Trophoblast cell (in vitro differentiated cells and primary cell): ENCODE results near the gene UBASH3B.

Experiments used
- DNase-seq, 2 donors: peaks; one replicate each; pipeline ENCODE4 v3.0.0-alpha.2; 2016
- H2AFZ ChIP-seq: 2 replicates; pipeline ENCODE4 v1.6.1; 2013; ENCODE audit warnings: low read length, moderate library complexity, mild to moderate bottlenecking; ENCODE audit not compliant: insufficient read depth, poor library complexity
- H2AK5ac ChIP-seq: 2 replicates; pipeline ENCODE4 v1.6.1; 2013; ENCODE audit warnings: mild to moderate bottlenecking, low read length
- H2BK120ac ChIP-seq: 2 replicates; pipeline ENCODE4 v1.6.1; 2013; ENCODE audit warnings: low read length, mild to moderate bottlenecking, moderate library complexity; ENCODE audit not compliant: insufficient read depth, poor library complexity
- H2BK12ac ChIP-seq: 2 replicates; pipeline ENCODE4 v1.6.1; 2013; ENCODE audit warnings: mild to moderate bottlenecking, low read length, moderate library complexity
- H2BK5ac ChIP-seq: 2 replicates; pipeline ENCODE4 v1.6.1; 2013; ENCODE audit warnings: low read length, low read depth, moderate library complexity, mild to moderate bottlenecking; ENCODE audit not compliant: poor library complexity
- H3K14ac ChIP-seq: 2 replicates; pipeline ENCODE4 v1.6.1; 2013; ENCODE audit warnings: mild to moderate bottlenecking, low read length
- H3K18ac ChIP-seq: 2 replicates; pipeline ENCODE4 v1.6.1; 2013; ENCODE audit warnings: mild to moderate bottlenecking, low read length
- H3K23ac ChIP-seq: 2 replicates; pipeline ENCODE4 v1.6.1; 2013; ENCODE audit warnings: low read length
- H3K27ac ChIP-seq: 2 replicates; pipeline ENCODE4 v1.5.1; 2013; ENCODE audit warnings: low read depth, mild to moderate bottlenecking, inconsistent platforms, low read length, moderate library complexity
- H3K27me3 ChIP-seq: 2 replicates; pipeline ENCODE4 v1.6.1; 2013; ENCODE audit warnings: inconsistent platforms, mild to moderate bottlenecking, low read length, moderate library complexity; ENCODE audit not compliant: insufficient read depth
- H3K36me3 ChIP-seq, 2 experiments: 1 replicate in 1 of 2; 2 replicates in 1 of 2; pipeline ENCODE4 v1.6.1; 2013; ENCODE audit warnings: low read length in 2 of 2, mild to moderate bottlenecking in 2 of 2, moderate library complexity in 1 of 2; ENCODE audit not compliant: insufficient read depth in 2 of 2, control insufficient read depth in 1 of 2
- H3K4ac ChIP-seq: 2 replicates; pipeline ENCODE4 v1.6.1; 2013; ENCODE audit warnings: low read depth, mild to moderate bottlenecking, low read length, moderate library complexity
- H3K4me1 ChIP-seq, 2 experiments: 1 replicate in 1 of 2; 2 replicates in 1 of 2; pipeline ENCODE4 v1.6.1; 2013; ENCODE audit warnings: low read length in 2 of 2, mild to moderate bottlenecking in 2 of 2, moderate library complexity in 1 of 2; ENCODE audit not compliant: insufficient read depth in 2 of 2, control insufficient read depth in 1 of 2
- H3K4me2 ChIP-seq: 2 replicates; pipeline ENCODE4 v1.6.1; 2013; ENCODE audit warnings: inconsistent platforms, mild to moderate bottlenecking, low read length, moderate library complexity
- H3K4me3 ChIP-seq: 2 replicates; pipeline ENCODE4 v1.5.1; 2013; ENCODE audit warnings: mild to moderate bottlenecking, low read depth, low read length, inconsistent platforms
- H3K79me1 ChIP-seq: one replicate; pipeline ENCODE4 v1.6.1; 2013; ENCODE audit warnings: low read length
- H3K79me2 ChIP-seq: 2 replicates; pipeline ENCODE4 v1.6.1; 2013; ENCODE audit warnings: low read length, mild to moderate bottlenecking; ENCODE audit not compliant: control insufficient read depth, insufficient read depth, poor library complexity
- H3K9ac ChIP-seq: 2 replicates; pipeline ENCODE4 v1.6.1; 2013; ENCODE audit warnings: mild to moderate bottlenecking, low read length
- H3K9me3 ChIP-seq: 2 replicates; pipeline ENCODE4 v1.6.1; 2013; ENCODE audit warnings: low read depth, mild to moderate bottlenecking, control low read depth, inconsistent platforms, low read length; ENCODE audit not compliant: insufficient read depth
- H4K12ac ChIP-seq: 2 replicates; pipeline ENCODE4 v1.6.1; 2013; ENCODE audit warnings: low read depth, mild to moderate bottlenecking, low read length, moderate library complexity
- H4K8ac ChIP-seq: 2 replicates; pipeline ENCODE4 v1.6.1; 2013; ENCODE audit warnings: low read depth, mild to moderate bottlenecking, low read length, moderate library complexity
- H4K91ac ChIP-seq: one replicate; pipeline ENCODE4 v1.6.1; 2013; ENCODE audit warnings: low read depth, mild to moderate bottlenecking, low read length, moderate library complexity
- WGBS: extraction: QIAGEN DNeasy Blood & Tissue Kit; methylation state at CpG from one replicate; pipeline ENCODE4 v1.1.7; 2013; ENCODE audit warnings: missing lambda C conversion rate; ENCODE audit not compliant: insufficient read length, insufficient coverage; ENCODE audit errors: extremely low coverage; 5-methylcytosine and 5-hydroxymethylcytosine counted together

The UBASH3B gene

GRCh38 chr11:122671400-122671891 lies 15.9 kb downstream of the UBASH3B start:
- Histone ChIP-seq H2AK5ac (no peak overlapping the region), H2AFZ (no peak overlapping the region), H3K18ac (no peak overlapping the region), H3K23ac (no peak overlapping the region), H4K91ac (no peak overlapping the region), H3K27ac (no peak overlapping the region), H3K4ac (no peak overlapping the region), H3K9me3 (peaks cover 2% of the 10 kb centered on the region), H2BK5ac (no peak overlapping the region), H3K27me3 (no peaks in the 10 kb centered on the region), H3K79me1 (peaks cover 21% of the 10 kb centered on the region), H2BK120ac (no peak overlapping the region), H2BK12ac (no peak overlapping the region), H3K36me3 (peaks cover 5 to 14% of the 10 kb centered on the region in 2 experiments), H4K12ac (no peak overlapping the region), H3K4me1 (peaks cover 21 to 27% of the 10 kb centered on the region in 2 experiments), H3K9ac (no peak overlapping the region), H4K8ac (no peak overlapping the region), H3K4me2 (no peak overlapping the region), H3K4me3 (no peak overlapping the region), H3K79me2 (peaks cover 8% of the 10 kb centered on the region), H3K14ac (no peak overlapping the region)
- WGBS = no CpG with 5 or more reads among the region's 12 CpGs
- DNase-seq = peak; percentile 79 to 83

- H4K91ac ChIP-seq = no peak overlapping the region
- DNase-seq = peak in 1 of 2 donors; percentile 50
- H4K8ac ChIP-seq = no peak overlapping the region
- H4K12ac ChIP-seq = no peak overlapping the region
- H3K4me3 ChIP-seq = no peak overlapping the region
- H3K4me1 ChIP-seq = peaks cover 24 to 29% of the 10 kb centered on the region in 2 experiments
- peaks cover 2% of the 10 kb centered on the region for H3K9me3 ChIP-seq
- H3K4ac ChIP-seq = peak overlapping the region; percentile 5
- peak overlapping the region; percentile 8 for H3K18ac ChIP-seq
- H2BK12ac ChIP-seq = no peak overlapping the region
- peak overlapping the region; percentile 15 for H2BK5ac ChIP-seq
- H3K23ac ChIP-seq = no peak overlapping the region
- peaks cover 10% of the 10 kb centered on the region for H3K79me2 ChIP-seq
- no peak overlapping the region for H2AFZ ChIP-seq
- no CpG with 5 or more reads among the region's 4 CpGs for WGBS
- no peaks in the 10 kb centered on the region for H3K27me3 ChIP-seq
- H3K9ac ChIP-seq = no peak overlapping the region
- peak overlapping the region; percentile 38 for H2AK5ac ChIP-seq
- no peak overlapping the region for H3K27ac ChIP-seq
- peak overlapping the region; percentile 26 for H2BK120ac ChIP-seq
- peaks cover 20% of the 10 kb centered on the region for H3K79me1 ChIP-seq
- peaks cover 5 to 14% of the 10 kb centered on the region in 2 experiments for H3K36me3 ChIP-seq
- H3K14ac ChIP-seq = peak overlapping the region; percentile 16
- no peak overlapping the region for H3K4me2 ChIP-seq
Measured at GRCh38 chr11:122672892-122673291, 17.4 kb downstream of the UBASH3B start.

GRCh38 chr11:122673701-122674100 lies 18.2 kb downstream of the UBASH3B start:
- Histone ChIP-seq H3K4me1 (peaks cover 30 to 33% of the 10 kb centered on the region in 2 experiments), H3K27me3 (no peaks in the 10 kb centered on the region), H3K18ac (no peak overlapping the region), H2BK12ac (no peak overlapping the region), H2BK5ac (no peak overlapping the region), H2AFZ (no peak overlapping the region), H4K8ac (no peak overlapping the region), H3K36me3 (peaks cover 5 to 14% of the 10 kb centered on the region in 2 experiments), H3K4ac (no peak overlapping the region), H3K4me3 (no peak overlapping the region), H3K9me3 (peaks cover 2% of the 10 kb centered on the region), H3K79me1 (peaks cover 20% of the 10 kb centered on the region), H3K14ac (no peak overlapping the region), H3K27ac (no peak overlapping the region), H4K91ac (no peak overlapping the region), H3K79me2 (peaks cover 11% of the 10 kb centered on the region), H2BK120ac (no peak overlapping the region), H3K23ac (no peak overlapping the region), H4K12ac (no peak overlapping the region), H2AK5ac (no peak overlapping the region), H3K4me2 (no peak overlapping the region), H3K9ac (no peak overlapping the region)
- DNase-seq = no peak

GRCh38 chr11:122676638-122677037 lies 21.1 kb downstream of the UBASH3B start:
- no peak overlapping the region for H3K4me2 ChIP-seq

More at GRCh38 chr11:122676638-122677037, 21.1 kb downstream of the UBASH3B start:
- peaks cover 32 to 40% of the 10 kb centered on the region in 2 experiments for H3K4me1 ChIP-seq
- H3K23ac ChIP-seq = no peak overlapping the region
- H2BK5ac ChIP-seq = peak overlapping the region; percentile 64
- no peaks in the 10 kb centered on the region for H3K27me3 ChIP-seq
- H3K79me2 ChIP-seq = peaks cover 10% of the 10 kb centered on the region
- no peak overlapping the region for H4K8ac ChIP-seq
- no peak overlapping the region for H2AK5ac ChIP-seq
- H3K18ac ChIP-seq = no peak overlapping the region
- no peak overlapping the region for H4K91ac ChIP-seq
- peaks cover 22% of the 10 kb centered on the region for H3K79me1 ChIP-seq
- H3K9me3 ChIP-seq = peaks cover 2% of the 10 kb centered on the region
- H3K9ac ChIP-seq = no peak overlapping the region
- H3K4ac ChIP-seq = no peak overlapping the region
- H4K12ac ChIP-seq = no peak overlapping the region
- DNase-seq = peak; percentile 98 to 99
- WGBS = no CpG with 5 or more reads among the region's 4 CpGs
- peak overlapping the region; percentile 75 for H3K27ac ChIP-seq
- H2AFZ ChIP-seq = no peak overlapping the region
- peaks cover 3 to 7% of the 10 kb centered on the region in 2 experiments for H3K36me3 ChIP-seq
- H3K4me3 ChIP-seq = no peak overlapping the region
- H3K14ac ChIP-seq = no peak overlapping the region
- no peak overlapping the region for H2BK120ac ChIP-seq
- H2BK12ac ChIP-seq = no peak overlapping the region
